Cardiac muscle cell (in vitro differentiated cells and primary cell): ENCODE results near the gene PUDP. TPM values are rescaled to one million over a fixed set of nuclear protein-coding genes. Genes with fewer than 3 reads are reported as not detected.

ENCODE experiments used
- DNase-seq, 2 donors: peaks; one replicate each; pipeline versions ENCODE4 v3.0.0 to v3.0.0-alpha.2; 2010 to 2017; ENCODE audit warnings: low read depth in 1 of 2, low spot score in 1 of 2
- H3K27ac ChIP-seq: fragments of 200-600 bp; sonication (generic); 2 replicates; pipeline ENCODE4 v1.5.1; 2016
- H3K27me3 ChIP-seq: fragments of 200-600 bp; sonication (generic); 2 replicates; pipeline ENCODE4 v1.6.0; 2016; ENCODE audit warnings: control low read depth
- H3K36me3 ChIP-seq: fragments of 200-600 bp; sonication (generic); 2 replicates; pipeline ENCODE4 v1.5.1; 2016; ENCODE audit warnings: control low read depth
- H3K4me1 ChIP-seq: fragments of 200-600 bp; sonication (generic); 2 replicates; pipeline ENCODE4 v1.8.1; 2017; ENCODE audit warnings: low read depth, mild to moderate bottlenecking, mixed run types
- H3K4me3 ChIP-seq: fragments of 200-600 bp; sonication (generic); 2 replicates; pipeline ENCODE4 v1.5.1; 2016; ENCODE audit warnings: mild to moderate bottlenecking
- H3K9me3 ChIP-seq: fragments of 200-600 bp; sonication (generic); 2 replicates; pipeline ENCODE4 v1.5.1; 2017; ENCODE audit warnings: low read depth, mild to moderate bottlenecking, control low read depth
- polyA plus RNA-seq: library from polyadenylated mRNA; unstranded; fragments of >200 nt; fragmentation: Nextera tagmentation; extraction: Ambion mirVana; gene quantifications from 2 replicates; pipeline ENCODE4 v1.2.1, GENCODE V29; 2016
- total RNA-seq: library from RNA; depleted of rRNA; stranded (reverse); fragments of >200 nt; gene quantifications from 2 replicates; pipeline ENCODE4 v1.2.3, GENCODE V29; 2016
- TF ChIP-seq, protein P1 (sequence below): IDR thresholded peaks from 2 replicates; pipeline ENCODE4 v1.5.1; 2012; ENCODE audit warnings: low read depth, mild to moderate bottlenecking, low read length

PUDP gene
- total and polyA plus RNA-seq, 2 experiments from 2014 or later = 81.5 to 105 TPM

DNA sequence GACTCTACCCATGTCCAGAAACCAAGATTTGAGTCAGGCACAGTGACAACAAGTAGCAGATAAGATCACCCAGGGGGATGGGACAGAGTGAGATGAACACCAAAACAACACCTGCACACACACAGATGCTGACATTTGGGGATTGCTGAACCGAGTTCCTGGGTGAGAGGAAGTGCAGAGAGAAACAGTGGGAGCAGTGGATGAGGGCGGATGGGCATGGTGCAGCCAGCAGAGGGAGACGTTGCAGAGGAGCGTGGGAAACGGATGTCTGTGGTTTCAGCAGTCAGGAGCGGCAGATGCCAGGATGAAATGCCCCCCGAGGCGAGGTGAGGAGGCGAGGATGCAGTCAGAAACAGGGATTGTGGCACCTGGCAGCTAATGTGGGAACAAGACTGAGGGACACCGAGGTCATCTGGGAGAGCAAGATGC, 79.0 kb downstream of the PUDP start:
- H3K4me1 ChIP-seq = no peaks in the 10 kb centered on the region
- H3K36me3 ChIP-seq = no peaks in the 10 kb centered on the region
- no peak overlapping the region for H3K4me3 ChIP-seq
- no peak overlapping the region for H3K27ac ChIP-seq
- TF ChIP-seq, protein P1, sequence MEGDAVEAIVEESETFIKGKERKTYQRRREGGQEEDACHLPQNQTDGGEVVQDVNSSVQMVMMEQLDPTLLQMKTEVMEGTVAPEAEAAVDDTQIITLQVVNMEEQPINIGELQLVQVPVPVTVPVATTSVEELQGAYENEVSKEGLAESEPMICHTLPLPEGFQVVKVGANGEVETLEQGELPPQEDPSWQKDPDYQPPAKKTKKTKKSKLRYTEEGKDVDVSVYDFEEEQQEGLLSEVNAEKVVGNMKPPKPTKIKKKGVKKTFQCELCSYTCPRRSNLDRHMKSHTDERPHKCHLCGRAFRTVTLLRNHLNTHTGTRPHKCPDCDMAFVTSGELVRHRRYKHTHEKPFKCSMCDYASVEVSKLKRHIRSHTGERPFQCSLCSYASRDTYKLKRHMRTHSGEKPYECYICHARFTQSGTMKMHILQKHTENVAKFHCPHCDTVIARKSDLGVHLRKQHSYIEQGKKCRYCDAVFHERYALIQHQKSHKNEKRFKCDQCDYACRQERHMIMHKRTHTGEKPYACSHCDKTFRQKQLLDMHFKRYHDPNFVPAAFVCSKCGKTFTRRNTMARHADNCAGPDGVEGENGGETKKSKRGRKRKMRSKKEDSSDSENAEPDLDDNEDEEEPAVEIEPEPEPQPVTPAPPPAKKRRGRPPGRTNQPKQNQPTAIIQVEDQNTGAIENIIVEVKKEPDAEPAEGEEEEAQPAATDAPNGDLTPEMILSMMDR = peak; percentile 42
- no peaks in the 10 kb centered on the region for H3K27me3 ChIP-seq
- no peaks in the 10 kb centered on the region for H3K9me3 ChIP-seq
- DNase-seq = peak; percentile 9 to 13

DNA sequence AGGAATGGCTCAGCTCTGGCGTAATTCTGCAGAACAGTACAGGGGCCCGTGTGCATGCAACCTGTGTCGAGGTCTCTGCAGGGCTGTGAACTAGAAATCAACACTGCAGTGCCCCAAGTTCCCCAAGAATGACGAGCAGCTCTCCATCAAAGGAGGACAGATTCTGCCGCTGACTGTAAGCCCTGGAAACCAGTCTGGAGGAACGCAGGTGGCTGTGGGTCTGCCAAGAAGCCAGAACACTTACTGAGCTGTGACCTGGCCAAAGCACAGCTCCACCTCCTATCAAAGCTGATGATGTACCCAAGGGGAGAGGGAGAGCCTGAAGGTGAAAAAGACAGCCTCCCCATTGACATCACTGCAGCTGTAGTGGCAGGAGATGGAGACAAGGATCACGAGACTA, 80.7 kb downstream of the PUDP start:
- H3K9me3 ChIP-seq = no peaks in the 10 kb centered on the region
- DNase-seq = no peak
- TF ChIP-seq, protein P1 = no peak
- no peaks in the 10 kb centered on the region for H3K36me3 ChIP-seq
- H3K27ac ChIP-seq = no peak overlapping the region
- H3K4me1 ChIP-seq = no peaks in the 10 kb centered on the region
- no peak overlapping the region for H3K4me3 ChIP-seq
- no peaks in the 10 kb centered on the region for H3K27me3 ChIP-seq

DNA sequence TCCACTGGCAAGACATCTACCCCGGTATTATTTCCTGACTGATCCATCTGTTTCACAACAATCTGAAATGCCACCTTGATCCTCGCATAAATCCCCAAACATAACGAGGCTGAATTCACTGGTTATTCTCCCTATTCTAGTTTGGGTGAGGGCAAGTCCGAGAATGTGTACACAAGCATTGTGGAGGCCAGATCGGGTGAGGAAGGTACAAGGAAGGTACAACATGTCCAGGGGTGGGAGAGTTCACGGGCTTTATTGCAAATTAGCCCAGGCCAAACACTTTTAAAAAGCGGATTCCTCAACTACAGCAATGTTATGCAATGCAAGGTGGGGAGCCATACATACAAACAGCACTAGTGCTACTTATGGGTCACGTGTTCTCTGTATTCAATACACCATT, 82.5 kb downstream of the PUDP start:
- TF ChIP-seq, protein P1 = no peak
- Histone ChIP-seq H3K9me3 (no peaks in the 10 kb centered on the region), H3K27ac (no peak overlapping the region), H3K27me3 (no peaks in the 10 kb centered on the region), H3K4me3 (no peak overlapping the region), H3K4me1 (no peaks in the 10 kb centered on the region), H3K36me3 (no peaks in the 10 kb centered on the region)
- no peak for DNase-seq

DNA sequence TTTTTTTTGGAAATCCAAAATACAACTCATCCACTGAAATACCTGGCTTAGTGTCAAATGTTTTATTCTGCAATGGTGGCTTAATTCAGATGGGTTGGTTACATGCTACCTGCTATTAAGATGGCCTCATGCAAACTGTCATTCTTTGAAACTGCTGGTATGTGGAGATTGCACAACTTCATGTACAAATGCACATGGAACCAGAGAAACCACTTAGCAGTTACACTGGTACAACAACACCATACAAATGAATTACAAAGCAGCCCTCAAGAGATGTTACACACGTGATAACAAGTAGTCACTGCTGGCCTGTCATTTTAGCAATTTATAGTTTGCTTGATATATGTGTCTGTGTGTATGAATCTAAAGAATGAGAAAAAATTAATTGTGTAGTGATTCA, 85.0 kb downstream of the PUDP start:
- Histone ChIP-seq H3K4me3 (no peak overlapping the region), H3K4me1 (no peaks in the 10 kb centered on the region), H3K27me3 (no peaks in the 10 kb centered on the region), H3K9me3 (no peaks in the 10 kb centered on the region), H3K27ac (no peak overlapping the region), H3K36me3 (no peaks in the 10 kb centered on the region)
- TF ChIP-seq, protein P1 = no peak
- peak in 1 of 2 donors; percentile 7 for DNase-seq

DNA sequence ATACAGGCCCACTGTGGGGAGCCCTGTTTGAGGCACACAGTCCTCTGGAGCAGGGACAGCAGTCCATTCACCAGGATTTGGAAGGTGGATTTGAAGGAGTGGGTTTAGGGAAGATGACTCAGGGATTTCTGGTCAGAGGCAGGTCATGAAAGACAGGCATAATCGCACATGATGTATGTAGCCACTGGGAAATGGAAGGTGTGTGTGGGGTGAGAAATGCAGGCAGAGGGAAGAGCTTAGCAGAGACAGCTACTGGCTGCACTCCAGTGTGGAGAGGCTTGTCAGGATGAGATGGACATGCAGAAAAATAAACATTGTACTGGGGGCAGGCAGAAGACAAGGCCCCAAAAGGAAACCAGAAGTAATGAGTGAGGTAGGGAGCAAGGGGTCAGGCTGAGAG, 85.7 kb downstream of the PUDP start:
- Histone ChIP-seq H3K9me3 (no peaks in the 10 kb centered on the region), H3K27me3 (no peaks in the 10 kb centered on the region), H3K36me3 (no peaks in the 10 kb centered on the region), H3K27ac (no peak overlapping the region), H3K4me3 (no peak overlapping the region), H3K4me1 (no peaks in the 10 kb centered on the region)
- peak in 1 of 2 donors; percentile 2 for DNase-seq
- TF ChIP-seq, protein P1 = no peak

DNA sequence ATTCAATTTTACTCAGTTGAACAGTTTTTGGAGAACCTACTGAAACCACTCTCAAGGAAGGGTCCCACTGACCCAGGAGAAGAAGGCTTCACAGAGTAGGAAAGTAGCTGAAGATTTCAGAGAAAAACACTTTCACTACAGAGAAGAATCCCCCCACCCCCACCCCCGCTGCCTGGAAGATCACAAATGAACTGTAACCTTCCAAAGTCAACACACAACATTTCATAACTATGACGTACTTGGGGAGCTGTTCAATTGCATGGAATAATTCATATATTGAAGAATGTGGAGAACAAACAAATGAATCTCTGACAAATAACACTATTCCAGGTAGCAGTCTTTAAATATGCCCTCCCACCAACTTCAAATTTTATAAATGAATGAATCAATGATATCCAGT, 86.5 kb downstream of the PUDP start:
- no peak overlapping the region for H3K4me3 ChIP-seq
- TF ChIP-seq, protein P1 = no peak

More for the DNA sequence above, 86.5 kb downstream of the PUDP start:
- DNase-seq = no peak
- no peak overlapping the region for H3K27ac ChIP-seq
- no peaks in the 10 kb centered on the region for H3K27me3 ChIP-seq
- peaks cover 3% of the 10 kb centered on the region for H3K36me3 ChIP-seq
- H3K9me3 ChIP-seq = no peaks in the 10 kb centered on the region
- no peaks in the 10 kb centered on the region for H3K4me1 ChIP-seq
